UCSD-AML1 (cell line): ENCODE measurements around the gene FETUB.
"Not testable (repeated sequence)": the region's sequence is repeated elsewhere in the genome, so short reads cannot be mapped to it uniquely, and the experiment has no call there.

Source experiments
- DNase-seq: peaks from one replicate; lab custom pipeline; 2025; ENCODE audit not compliant: unreplicated experiment; lab: John Stamatoyannopoulos, UW

The FETUB gene

DNA sequence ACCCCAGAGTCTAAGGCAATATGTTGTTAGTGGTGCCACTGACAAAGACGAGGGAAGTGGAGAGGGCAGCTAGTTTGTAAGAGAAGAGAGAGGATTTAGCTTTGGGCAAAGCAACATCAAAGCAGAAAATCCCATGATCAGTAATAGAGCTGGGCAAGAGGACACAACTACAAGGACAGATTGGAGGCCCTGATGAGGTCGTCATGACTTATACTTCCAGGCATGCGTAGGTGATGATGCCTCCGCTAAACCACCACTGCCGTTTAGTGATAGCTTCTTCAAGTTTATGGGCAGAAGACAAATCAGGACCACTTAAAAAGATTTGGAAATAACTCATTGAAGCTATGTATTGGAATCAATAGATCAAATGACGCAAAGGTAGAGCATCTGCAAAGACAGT is 28.2 kb downstream of the FETUB start:
- no peak for DNase-seq

- no peak for DNase-seq
Measured at GRCh38 chr3:186669378-186670084, 29.3 kb downstream of the FETUB start.

GRCh38 chr3:186670155-186670554 is 30.0 kb downstream of the FETUB start:
- no peak for DNase-seq

DNA sequence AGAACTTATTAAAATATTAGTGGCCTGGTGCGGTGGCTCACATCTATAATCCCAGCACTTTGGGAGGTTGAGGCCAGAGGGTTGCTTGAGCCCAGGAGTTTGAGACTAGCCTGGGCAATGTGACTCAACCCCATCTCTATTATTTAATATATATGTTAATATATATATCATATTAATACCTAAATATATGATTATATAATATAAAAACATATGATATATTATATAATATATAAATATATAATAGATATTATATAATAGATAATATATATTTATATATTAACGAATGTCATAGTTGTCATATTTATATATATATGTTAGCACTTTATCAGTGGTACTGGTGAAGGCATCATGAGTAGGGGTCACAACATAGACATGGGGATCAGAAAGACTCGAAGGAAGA is 30.9 kb downstream of the FETUB start:
- DNase-seq: no peak

GRCh38 chr3:186678604-186679003 is 38.4 kb downstream of the FETUB start:
- DNase-seq: no peak

- DNase-seq: no peak
Measured at GRCh38 chr3:186679151-186679550, 39.0 kb downstream of the FETUB start.

DNA sequence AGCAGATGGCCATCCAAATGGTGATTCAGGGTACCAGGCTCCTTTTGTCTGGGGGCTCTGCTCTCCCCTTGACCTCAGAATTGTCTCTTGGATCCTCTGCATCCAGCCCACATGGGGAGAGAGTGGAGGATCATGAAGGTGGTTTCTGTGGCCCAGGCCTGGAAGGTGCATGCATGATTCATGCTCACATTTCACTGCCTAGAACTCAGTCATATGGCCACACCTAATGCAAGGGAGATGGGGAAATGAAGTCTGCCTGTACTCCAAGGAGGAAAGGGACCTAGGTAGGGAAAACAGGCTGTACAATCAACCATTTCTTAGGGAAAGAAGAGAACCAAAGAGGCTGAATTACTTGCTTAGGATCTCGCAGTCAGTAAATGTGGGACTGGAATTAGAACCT is 40.7 kb downstream of the FETUB start:
- DNase-seq: no peak

DNA sequence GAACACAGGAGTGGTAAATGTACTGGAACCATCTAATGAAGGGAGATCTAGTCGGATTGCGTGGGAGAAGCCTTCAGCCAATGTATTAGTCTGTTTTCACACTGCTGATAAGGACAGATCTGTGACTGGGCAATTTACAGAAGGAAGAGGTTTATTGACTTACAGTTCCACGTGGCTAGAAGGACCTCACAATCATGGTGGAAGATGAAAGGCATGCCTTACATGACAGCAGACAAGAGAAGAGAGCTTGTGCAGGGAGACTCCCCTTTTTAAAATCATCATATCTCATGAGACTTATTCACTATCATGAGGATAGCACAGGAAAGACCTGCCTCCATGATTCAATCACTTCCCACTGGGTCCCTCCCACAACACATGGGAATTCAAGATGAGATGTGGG is 42.6 kb downstream of the FETUB start:
- DNase-seq: no peak

- DNase-seq: no peak
Measured at GRCh38 chr3:186683979-186684378, 43.8 kb downstream of the FETUB start.

DNA sequence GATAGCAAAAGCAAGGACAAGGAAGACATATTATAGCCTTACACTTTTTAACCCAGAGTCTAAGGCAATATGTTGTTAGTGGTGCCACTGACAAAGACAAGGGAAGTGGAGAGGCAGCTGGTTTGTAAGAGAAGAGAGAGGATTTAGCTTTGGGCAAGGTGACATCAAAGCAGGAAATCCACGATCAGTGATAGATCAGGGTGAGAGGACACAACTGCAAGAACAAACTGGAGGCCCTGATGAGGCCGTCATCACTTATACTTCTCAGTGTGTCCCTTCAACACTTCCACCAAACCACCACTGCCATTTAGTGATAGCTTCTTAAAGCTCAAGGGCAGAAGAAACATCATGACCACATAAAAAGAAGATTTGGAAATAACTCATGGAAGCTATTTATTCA is 46.3 kb downstream of the FETUB start:
- not testable (repeated sequence) for DNase-seq

DNA sequence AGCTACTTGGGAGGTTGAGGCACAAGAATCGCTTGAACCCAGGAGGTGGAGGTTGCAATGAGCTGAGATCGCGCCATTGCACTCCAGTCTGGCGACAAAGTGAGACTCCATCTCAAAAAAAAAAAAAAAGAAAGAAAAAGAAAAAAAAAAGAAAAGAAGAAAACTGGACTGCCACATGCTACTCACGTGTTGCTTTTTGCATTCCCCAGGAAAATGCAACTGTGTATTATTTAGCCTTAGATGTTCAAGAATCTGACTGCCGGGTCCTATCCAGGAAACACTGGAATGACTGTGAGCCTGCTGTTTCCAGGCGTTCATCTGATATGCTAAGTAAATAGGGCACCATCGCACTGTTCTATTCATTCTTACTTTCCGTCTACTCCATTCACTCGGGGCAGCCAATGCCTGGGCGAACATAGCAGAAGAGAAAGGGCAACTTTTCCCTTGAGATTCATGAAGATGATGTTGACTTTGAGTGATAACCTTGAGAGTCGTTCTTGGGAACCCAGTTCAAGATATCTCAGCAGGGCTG is 47.0 kb downstream of the FETUB start:
- no peak for DNase-seq

DNA sequence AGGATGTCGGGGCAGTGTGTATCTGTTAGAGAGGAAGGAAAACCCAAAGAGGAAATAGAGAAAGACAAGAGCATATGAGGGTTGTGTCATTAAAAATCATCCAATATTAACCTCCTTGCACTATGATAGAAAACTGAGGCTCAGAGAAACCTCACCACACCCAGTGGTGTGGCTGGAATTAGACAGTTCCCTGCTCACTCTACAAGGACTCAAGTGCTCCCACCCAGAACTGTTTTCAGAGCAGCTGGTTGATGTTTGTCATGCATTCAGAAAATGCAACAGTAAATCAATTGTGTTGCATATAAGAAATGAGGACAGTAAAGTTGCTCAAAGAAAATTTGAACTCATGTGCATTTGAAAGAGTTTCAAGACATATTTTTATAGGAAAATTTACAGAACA is 50.1 kb downstream of the FETUB start:
- DNase-seq: not testable (repeated sequence)

GRCh38 chr3:186691676-186692075 is 51.5 kb downstream of the FETUB start:
- DNase-seq: no peak

- DNase-seq: no peak
Measured at GRCh38 chr3:186693843-186694242, 53.6 kb downstream of the FETUB start.

GRCh38 chr3:186694288-186695032 is 54.3 kb downstream of the FETUB start:
- no peak for DNase-seq

DNA sequence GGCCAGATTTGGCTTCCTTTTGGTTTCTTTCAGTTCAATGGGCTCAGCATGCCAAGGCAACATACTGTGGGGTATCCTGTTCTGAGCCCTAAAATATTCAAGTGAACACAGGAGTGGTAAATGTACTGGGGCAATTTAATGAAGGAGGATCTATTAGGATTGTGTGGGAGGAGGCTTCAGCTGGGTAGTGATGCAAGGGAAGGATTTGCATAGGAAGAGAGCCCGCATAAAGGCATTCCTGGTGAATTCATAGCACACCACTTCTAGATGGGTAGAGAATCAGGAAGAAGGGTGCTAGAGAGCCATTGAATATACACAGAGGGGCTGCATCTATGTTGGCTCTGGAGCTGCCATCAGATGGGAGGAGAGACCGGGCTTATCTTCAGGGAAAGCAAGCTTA is 56.3 kb downstream of the FETUB start:
- no peak for DNase-seq

GRCh38 chr3:186697510-186697909 is 57.3 kb downstream of the FETUB start:
- DNase-seq: no peak

GRCh38 chr3:186700267-186700666 is 60.1 kb downstream of the FETUB start:
- no peak for DNase-seq

- not testable (repeated sequence) for DNase-seq
Measured at GRCh38 chr3:186702451-186702850, 62.3 kb downstream of the FETUB start.
